ENCODE measurements around the gene ADORA1.

The ADORA1 gene

GRCh38 chr1:203186091-203186445 lies 58.5 kb downstream of the ADORA1 start:
- no peak for DNase-seq (ENCODE audit: low read depth in 2 of 2)

GRCh38 chr1:203186446-203187303 lies 59.1 kb downstream of the ADORA1 start, which contains the start of gene CHI3L1:
Gene CHI3L1 (minus strand): TSS chr1:203186704. CDS start chr1:203186623, 81 bp downstream.
- no peak for DNase-seq (ENCODE audit: low read depth in 2 of 2)

DNA sequence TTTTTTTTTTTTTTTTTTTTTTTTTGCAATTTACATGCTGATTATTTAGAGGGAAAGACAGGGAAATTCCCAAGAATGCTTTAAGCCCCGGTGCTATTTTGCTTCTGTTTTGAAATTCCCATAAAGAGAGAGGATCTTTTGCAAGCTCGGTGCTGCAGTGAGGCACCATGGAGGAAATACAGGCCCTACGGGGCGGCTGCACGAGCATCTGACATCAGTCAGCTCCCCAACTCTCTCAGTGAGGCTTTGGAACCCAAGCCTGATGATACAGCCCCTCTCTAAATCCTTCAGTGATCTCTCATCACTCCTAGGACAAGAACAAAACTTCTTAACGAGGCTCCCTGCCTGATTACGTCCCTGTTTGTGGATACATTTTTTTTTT lies 59.8 kb downstream of the ADORA1 start:
- no peak for DNase-seq (ENCODE audit: low read depth in 2 of 2)

GRCh38 chr1:203187689-203188264 lies 60.3 kb downstream of the ADORA1 start:
- no peak for DNase-seq (ENCODE audit: low read depth in 2 of 2)

DNA sequence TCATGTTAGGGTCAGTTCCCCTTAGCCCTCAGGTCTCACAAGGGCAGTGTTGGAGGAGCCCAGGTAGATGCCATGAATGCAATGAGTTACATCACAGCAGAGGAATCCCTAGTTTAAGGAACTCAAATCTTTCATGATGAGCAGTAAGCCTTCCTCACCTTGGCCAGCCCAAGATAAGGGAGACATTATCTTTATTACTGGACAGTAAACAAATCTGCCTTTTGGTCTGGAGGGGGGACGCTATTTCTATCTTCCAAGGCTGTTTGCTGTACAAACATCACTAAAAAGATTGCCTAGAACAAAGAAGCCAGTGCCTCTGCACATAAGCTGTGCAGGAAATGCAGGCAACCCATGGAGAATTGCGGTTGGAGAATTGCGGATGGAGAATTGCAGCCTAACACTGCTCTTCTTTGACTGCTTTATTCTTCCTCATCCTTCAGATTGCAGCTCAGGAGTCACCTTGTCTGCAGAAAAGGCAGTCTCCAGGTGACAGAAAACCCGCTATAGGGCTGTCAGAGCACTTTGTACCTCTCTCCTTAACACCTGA lies 61.2 kb downstream of the ADORA1 start:
- no peak for DNase-seq (ENCODE audit: low read depth in 2 of 2)

DNA sequence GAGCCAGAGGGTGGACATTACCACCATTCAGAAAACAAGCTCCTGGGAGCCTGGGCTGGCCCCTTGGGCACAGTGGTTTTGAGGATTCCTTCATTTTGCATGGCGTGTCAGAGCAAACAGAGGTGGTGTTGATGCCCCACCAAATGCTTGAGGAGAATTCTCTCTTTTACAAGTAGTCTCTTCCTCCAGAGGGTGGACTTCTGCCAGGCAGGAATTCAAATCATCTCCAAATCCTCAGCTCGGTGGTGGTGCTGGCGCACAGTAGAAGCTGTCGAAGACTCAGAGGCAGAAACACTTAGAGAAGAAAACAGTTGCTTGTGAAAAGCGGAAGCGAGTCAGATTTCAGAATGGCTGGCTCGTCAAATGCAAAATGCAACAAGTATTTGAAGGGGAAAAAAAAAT lies 62.4 kb downstream of the ADORA1 start:
- DNase-seq (ENCODE audit: low read depth in 2 of 2): no peak

GRCh38 chr1:203190949-203191348 lies 63.4 kb downstream of the ADORA1 start:
- DNase-seq (ENCODE audit: low read depth in 2 of 2): no peak

DNA sequence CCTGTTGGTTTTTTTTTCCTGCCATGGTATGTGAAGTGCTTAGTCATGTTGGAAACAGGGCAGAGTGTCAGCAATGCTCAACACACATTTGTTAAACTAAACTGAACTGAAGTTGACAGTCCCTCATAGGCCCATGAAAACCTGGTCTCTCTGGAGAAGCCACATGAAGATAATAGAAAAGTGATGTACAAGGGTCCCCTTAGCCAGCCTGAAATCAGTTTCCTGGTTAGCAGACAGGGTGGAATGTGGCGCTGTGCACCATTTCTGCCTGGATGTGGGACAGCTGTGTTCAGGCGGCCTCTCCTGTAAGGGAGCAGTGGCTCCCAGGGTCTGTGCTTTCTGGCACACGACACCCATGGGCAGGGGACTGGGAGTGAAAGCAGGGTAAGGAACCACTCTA lies 68.8 kb downstream of the ADORA1 start:
- no peak for DNase-seq (ENCODE audit: low read depth in 2 of 2)

DNA sequence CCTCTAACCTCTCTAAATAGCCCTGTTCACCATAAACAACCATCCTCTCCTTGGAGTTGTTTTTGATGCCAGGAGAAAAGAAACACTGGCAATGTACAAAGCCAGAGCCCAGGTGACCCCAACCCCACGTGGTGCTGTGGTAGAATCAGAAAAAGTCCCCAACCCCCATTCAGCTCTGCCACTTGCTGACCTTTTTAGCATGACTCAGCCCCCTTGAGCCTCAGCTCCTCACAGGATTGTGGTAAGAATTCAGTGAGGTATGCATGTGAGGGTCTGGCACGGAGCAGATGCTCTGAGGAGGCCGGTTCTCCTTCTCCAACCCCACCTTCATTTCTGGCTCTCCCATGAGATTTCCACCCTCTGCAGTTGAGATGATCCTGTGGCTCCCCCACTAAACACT lies 70.1 kb downstream of the ADORA1 start:
- no peak for DNase-seq (ENCODE audit: low read depth in 2 of 2)

DNA sequence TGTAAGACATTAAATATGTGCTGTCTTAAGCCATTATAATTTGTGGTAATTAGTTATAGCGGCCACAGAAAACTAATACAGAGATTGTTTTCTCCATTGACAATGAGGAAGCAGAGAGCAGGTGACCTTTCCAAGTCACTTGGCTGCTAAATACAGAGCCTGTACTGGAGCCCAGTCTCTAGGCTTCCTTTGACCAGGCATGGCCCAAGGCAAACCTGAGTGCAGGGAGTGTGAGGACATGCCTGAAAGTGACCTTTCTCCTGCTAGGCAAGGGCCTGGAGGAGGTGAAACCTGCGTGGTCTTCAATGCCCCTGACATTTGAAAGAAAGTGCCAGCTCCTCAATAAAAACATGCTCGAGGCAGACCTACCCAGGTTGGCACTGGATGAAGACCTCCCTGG lies 71.5 kb downstream of the ADORA1 start:
- no peak for DNase-seq (ENCODE audit: low read depth in 2 of 2)

DNA sequence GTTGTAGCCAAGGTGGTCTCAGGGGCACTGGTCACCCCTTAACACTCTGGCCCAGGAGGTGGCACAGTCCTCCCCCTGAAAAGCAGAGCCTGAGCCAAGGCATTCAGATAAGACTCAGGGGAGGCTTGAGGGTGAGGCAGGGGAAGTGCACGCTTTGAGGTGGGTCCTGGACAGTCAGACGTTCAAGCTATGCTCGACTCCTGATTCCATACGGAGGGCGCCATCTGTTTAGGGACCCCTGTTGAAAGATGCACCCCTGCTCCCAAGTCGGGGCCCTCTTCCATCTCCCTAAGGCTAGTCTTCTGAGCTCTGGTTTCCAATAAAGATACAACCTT lies 71.9 kb downstream of the ADORA1 start:
- no peak for DNase-seq (ENCODE audit: low read depth in 2 of 2)

GRCh38 chr1:203199816-203200571 lies 72.5 kb downstream of the ADORA1 start:
- DNase-seq (ENCODE audit: low read depth in 2 of 2): no peak

GRCh38 chr1:203200916-203201315 lies 73.4 kb downstream of the ADORA1 start:
- no peak for DNase-seq (ENCODE audit: low read depth in 2 of 2)

DNA sequence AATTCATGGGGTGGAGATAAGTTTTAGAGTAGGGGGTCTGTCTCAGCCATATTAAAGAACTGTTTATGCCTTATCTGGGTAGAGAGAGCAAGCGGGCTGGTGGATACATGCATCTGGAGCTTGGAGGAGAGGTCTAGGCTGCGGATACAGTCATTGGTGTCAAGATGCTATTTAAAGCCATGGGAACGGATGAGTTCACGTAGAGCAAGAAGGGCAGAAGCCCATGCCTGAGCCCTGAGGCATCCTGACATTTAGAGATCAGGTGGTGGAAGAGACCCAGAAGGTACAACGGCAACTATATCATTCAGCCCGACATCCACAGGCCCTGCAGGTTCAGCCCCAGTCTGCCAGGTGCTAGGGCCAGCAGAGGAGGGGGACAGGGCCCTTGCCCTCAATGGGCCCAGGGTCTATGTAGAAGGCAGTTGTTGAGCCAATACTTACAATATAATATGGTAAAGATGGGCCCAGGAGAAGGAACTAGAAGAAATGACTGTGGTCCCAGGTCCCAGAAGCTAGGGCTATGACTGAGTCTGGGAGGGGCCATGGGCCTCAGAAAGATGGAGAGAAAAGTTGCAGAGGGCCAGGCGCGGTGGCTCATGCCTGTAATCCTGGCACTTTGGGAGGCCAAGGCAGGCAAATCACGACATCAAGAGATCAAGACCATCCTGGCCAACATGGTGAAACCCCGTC lies 74.1 kb downstream of the ADORA1 start:
- no peak for DNase-seq (ENCODE audit: low read depth in 2 of 2)

- no peak for DNase-seq (ENCODE audit: low read depth in 2 of 2)
Measured at GRCh38 chr1:203202431-203203245, 75.1 kb downstream of the ADORA1 start.

GRCh38 chr1:203204756-203205155 lies 77.2 kb downstream of the ADORA1 start:
- no peak for DNase-seq (ENCODE audit: low read depth in 2 of 2)

GRCh38 chr1:203206129-203206687 lies 78.7 kb downstream of the ADORA1 start:
- DNase-seq (ENCODE audit: low read depth in 2 of 2): no peak

- no peak for DNase-seq (ENCODE audit: low read depth in 2 of 2)
Measured at GRCh38 chr1:203207751-203208150, 80.2 kb downstream of the ADORA1 start.

DNA sequence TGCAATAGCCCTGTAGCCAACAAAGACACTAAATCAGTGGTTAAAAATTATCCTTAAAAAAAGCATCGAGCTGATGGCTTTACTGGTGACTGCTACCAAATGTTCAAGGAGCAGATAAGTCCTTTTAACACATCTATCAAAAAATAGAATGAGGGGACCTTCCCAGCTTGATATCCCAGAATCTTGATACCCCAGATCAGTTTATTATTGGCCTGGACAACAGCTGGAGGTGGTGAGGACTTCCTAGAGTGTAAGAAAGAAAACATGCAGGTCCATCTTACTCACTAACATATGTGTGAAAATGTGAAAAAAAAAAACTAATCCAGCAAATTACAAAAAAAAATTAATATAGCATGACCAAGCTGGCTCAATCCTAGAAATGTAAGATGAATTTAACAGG lies 80.7 kb downstream of the ADORA1 start:
- DNase-seq (ENCODE audit: low read depth in 2 of 2): no peak

DNA sequence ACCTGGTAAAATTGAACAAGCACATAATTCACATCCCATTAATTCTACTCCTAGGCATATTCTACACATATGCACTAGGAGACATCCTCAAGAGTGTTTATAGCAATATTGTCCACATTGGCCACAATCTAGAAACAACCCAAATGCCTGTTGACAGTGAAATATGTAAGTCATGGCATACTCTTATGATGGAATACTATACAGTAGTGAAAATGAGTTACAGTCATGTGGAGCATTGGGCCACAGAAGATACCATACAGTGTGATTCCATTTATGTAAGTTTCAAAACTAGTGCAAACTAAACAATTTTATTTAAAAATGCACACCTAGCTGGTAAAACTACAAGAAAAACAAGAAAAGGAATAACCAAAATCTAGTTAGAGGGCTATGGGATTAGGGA lies 82.8 kb downstream of the ADORA1 start:
- no peak for DNase-seq (ENCODE audit: low read depth in 2 of 2)

DNA sequence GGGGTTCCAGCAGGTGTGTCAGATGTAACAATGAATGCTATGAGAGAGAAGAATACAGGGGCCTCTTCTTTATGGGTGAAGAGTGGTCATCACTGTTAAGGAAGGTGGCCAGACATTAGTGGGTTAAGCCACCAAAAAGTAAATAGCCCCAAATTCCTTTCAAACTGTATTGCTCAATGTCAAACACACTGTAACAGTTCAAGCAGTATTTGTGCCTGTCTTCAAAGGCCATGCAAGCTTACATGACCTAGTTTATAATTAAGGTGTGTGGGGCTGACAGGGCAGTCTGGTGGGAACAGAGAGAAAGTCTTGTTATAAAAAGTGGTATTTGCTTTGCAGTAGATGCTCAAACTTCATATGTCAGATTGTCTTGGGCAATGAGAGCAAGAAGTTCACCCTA lies 83.5 kb downstream of the ADORA1 start:
- DNase-seq (ENCODE audit: low read depth in 2 of 2): no peak

Measured in stimulated activated CD8-positive, alpha-beta memory T cell treated with anti-CD3 and anti-CD28 coated beads, Interleukin-7, amount 100 ng/mL, for 4 hours (primary cell).